GM19324 (cell line): ENCODE results near the gene GABBR2.
A peak's percentile ranks its signal among the peaks of the same experiment; 100 is the strongest.

Source experiments
- ATAC-seq: cut with Tn5 transposase; IDR thresholded peaks from one replicate; pipeline ENCODE4 v1.9.1; 2021; ENCODE audit warnings: mild to moderate bottlenecking, moderate library complexity; ENCODE audit not compliant: unreplicated experiment, low FRiP score

GABBR2 gene

DNA sequence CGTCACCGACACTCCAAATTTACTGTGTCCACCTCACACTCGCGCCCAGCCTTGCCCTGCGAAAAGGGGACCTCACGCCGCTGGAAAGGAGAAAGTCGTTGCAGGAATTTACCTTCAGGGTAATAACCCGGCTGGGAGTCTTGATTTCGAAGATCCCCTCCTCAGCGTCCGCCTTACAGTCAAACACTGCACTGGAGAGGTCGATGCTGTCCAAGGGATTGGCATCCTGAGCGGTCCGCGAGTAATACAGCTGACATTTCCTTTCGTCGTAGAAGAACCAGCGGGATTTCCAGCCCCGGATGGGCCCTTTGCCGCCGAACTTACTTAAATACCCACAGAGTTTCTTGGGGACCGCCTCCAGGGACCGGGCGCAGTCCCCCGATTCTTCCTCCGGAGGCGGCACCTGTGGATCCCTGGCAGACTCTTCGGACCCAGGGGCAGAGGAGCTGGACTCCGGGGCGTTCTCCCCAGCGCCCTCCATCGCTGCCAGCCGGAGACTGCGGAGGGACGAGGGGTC lies 453.6 kb downstream of the GABBR2 start:
- peak; percentile 0 for ATAC-seq

DNA sequence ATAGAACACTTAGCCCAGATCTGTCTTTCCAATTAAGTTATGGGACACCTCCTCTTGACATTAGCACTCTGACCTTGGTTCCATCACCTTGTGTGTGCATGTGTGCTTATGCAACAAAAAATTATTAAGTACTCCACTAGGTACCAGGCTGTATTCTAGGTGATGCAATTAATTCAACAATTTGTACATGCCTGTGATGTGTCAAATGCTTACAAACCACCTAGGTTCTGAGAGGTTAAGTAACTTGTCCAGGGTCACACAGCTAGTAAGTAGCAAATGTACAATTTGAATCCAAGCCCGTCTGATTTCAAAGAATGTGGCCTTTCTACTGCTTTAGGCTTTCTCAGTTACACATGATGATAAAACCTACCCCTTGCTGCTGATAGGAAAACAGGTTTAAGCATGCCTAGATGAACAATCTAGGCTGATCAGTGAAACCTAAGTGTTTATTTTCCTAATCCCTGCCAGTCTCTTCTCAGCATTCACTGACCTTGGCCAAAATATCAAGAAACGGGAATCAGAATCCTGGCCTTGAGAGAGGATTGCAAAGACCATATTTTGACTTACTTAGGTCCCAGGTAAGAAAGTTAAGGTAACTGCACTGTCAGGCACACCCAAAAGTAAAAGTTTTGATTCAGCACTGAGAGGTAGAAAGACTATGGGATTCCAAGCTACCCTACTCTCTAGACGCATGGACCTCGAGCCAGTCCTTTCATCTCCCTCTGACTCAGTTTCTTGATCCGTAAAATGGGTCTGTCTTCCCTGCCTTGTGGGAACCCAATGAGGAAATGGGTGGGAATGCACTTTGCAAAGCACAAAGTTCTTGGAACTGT lies 454.3 kb downstream of the GABBR2 start:
- no peak for ATAC-seq

DNA sequence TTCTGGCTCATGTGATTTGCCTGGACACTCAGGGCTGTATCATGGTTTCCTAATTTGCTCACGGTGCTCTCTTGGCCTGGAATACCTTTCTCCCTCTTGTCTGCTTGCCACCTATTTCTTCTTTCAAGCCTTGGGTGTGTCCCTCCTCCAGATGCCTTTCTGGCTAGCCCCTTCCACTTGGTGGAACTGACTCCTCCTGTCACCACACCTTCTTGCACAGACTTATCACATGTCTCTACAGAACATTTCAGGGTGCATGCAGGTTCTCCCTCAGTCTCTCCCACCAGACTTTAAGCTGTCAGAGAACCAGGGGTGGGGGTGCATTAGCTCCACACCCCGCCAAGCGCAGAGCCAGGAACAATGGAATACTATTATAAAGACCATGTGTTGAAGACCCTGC lies 455.2 kb downstream of the GABBR2 start:
- ATAC-seq = no peak

DNA sequence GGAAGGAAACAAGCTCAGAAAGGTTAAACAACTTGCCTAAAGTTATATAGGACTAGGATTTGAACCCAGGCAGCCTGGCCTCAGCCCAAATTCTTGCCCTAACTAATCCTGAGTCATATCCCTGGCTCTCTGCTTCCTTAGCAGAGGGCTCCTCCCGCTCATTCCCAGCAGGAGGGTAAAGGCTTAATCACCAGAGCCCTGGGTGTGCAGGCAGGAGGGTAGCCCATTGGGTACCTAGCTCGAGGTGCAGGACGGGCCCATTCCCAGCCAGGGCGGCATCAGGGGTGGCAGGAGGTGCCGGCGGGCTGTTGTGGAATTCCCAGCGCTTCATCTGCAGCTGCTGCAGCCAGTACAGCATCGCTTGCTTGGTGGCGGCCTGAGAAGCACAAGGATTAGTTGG lies 457.2 kb downstream of the GABBR2 start:
- no peak for ATAC-seq

DNA sequence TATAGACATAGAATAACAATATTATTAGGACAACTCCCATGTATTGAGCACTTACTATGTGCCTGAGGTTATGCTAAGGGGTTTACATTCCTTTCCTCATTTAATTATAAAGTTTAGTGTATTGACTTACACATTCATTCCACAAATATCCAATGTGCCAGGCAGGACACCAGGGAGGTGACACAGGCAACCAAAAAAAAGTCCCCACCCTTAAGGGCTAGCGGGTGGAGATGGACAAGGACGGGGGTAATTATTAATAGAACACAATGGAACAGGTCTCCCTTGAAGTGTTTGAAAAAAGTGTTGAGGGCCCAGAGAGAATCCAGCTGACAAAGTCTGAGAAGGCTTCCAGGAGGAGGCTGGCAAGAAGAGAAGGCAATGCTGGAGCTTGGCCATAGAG lies 459.0 kb downstream of the GABBR2 start:
- no peak for ATAC-seq

DNA sequence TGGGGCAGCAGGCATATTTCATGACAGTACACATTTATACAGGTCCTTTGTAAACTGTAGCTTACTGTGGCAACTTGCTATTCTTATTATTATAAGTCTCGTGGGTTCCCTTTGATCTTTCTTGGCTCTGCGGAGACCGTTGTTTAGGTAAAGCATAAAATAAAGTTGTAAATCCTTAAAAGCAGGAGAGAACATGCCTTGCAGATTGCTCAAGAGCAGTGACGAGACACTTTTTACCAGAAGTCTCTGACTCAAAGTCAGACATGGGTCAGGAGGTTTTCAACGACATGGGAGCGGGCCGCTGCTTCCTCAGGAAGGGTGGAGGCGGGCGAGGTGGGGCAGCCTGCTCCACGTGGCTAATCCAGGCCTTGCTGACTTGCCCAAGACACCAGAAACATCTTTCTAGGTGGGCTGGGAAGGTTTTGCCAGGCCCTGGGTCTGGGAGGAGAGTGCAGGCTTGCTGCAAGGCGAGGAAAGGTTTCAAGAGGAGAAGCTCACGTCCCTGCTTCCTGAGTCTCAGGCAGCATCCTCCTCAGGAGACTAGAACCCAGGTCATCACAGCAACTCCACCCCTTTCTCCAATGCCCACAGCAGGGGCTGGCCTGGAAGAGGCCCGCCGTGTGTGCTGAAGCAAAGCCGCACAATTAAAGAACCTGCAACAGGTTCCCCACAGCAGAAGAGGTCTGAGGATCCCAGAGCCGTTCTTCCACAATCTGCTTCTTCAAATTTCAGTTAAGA lies 459.8 kb downstream of the GABBR2 start:
- ATAC-seq = no peak

DNA sequence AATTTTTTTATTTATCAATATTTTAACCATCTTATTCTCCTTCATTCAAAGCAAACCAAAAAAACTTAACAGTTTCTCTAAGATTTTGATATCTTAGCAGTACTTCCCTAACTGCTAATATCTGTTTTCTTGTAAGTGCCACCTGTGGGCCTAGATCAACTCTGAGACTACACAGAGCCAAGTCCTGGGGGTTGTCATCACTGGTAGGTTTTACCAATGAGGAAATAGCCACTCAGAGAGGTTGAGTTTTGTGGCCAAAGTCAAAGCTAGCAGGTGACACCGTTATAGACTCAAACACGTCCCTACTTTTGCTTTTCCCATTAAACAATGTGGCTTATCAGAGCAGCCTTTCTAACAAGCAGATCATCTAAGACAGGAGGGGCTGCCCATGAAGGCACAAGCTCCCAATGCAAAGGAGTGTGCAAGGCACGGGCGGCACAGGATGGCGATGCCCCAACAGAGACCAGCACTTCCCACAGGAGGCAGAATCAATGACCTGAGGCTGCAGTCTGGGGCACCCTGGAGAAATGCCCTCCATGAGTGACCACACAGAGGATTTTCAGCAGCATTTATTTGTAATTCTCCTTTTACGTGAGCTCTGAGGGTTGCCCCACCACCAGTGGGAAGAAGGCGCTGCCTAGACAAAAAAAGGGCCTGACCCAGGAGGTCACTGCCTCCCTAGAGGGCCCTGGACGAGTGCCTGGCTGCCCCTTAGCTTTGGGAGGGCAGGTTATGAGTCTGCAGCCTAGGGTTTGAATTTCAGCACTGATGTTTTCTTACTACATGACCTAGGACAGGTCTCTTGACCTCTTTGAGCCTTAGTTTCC lies 460.7 kb downstream of the GABBR2 start:
- no peak for ATAC-seq

DNA sequence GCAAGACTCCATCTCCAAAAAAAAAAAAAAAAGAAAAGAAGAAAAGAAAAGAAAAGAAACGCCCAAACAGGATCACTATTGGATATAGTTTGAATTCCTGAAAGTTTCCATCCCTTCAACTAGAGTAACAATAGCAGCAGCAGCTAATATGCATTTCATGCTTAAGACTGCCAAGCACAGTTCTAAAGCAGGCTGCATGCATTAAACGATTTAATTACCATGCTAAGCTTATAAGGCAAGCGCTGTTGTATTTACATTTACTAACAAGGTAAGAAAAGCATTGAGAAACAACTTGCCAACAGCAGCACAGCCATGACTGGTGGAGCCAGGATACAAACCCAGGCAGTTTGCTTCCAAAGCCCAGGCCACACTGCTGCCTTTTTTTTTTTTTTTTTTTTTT lies 466.3 kb downstream of the GABBR2 start:
- no peak for ATAC-seq

DNA sequence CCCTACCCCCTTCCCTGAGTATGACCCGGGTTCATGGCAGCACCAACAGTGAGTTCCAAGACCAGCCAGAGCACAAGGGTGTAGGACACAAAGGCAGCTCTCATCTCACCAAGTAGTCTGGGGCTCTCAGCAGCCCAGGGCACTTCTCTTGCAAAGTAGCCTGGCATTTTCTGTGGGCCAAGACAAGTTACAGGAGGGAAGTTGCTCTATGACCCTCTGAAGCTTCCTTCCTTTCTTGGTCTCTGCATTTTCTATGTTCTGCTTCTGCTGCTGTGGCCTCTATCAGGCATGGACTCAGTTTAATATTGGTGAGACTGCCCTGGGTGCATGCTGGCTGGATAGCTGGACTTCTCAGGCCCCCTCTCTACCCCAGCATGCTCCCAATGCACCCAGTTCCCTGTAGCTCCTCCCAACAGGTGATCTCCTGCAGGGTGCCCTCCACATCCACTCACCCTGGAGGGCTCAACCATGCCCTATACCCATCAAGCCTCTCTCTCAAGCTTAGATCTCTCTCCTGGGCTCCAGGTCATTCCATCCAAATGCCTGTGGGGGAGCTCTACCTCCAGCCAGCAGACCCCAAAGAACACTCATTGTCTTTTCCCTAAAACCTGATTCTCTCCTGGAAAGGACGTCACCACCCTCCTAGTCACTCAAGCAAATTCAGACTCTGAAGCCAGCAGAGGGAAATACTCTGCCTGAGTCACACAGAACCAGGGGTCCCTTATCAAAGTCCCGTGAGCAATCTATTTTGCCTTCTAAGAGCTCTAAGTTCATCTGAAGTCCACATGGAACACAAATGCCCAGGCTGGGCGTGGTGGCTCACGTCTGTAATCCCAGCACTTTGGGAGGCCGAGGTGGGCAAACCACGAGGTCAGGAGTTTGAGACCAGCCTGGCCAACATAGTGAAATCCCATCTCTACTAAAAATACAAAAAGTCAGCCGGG lies 467.1 kb downstream of the GABBR2 start:
- no peak for ATAC-seq

DNA sequence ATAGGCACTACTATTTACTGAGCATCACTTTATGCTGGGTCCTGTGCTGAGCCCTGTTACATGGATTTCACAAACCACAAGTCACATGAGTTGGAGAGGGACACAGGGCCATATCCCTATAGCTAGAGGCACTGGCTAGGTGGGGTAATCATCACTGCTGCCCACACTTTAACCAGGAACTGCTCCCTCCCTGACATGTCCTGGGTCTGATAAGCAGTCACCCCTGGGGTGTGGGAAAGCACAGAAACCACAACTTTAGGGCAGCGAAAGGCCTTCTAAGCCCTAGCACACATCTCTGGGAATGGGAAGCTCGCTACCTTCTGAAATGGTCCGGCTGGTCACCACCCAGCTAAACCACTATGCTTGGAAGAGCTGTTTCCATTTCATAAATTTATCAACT lies 468.3 kb downstream of the GABBR2 start:
- no peak for ATAC-seq
